Lower leg skin (tissue), 4 donors: Measurements from ENCODE around the gene CHMP4A. TPM values are rescaled to one million over a fixed set of nuclear protein-coding genes. Genes with fewer than 3 reads are reported as not detected.

Source experiments
- DNase-seq, 2 donors: peaks; one replicate each; pipeline ENCODE4 v3.0.0-alpha.2; 2019; ENCODE audit warnings: low spot score in 2 of 2
- H3K4me3 ChIP-seq: fragments of 200-600 bp; sonication (generic); 2 replicates; pipeline ENCODE4 v1.5.1; 2017; ENCODE audit warnings: mild to moderate bottlenecking, low read depth; ENCODE audit not compliant: poor library complexity, severe bottlenecking
- POLR2A ChIP-seq, 2 donors: fragments of 450-650 bp; IDR thresholded peaks; one replicate each; pipeline ENCODE4 v1.6.1; 2016 to 2017; ENCODE audit warnings: antibody characterized with exemption in 2 of 2, mild to moderate bottlenecking in 1 of 2, moderate library complexity in 1 of 2
- WGBS, 2 donors: methylation state at CpG; one replicate each; pipeline ENCODE4 v1.1.5; 2018; 5-methylcytosine and 5-hydroxymethylcytosine counted together
- intact Hi-C: fragments of 100-400 bp; cut with DNase I; formaldehyde crosslinking; loops from one replicate; pipeline ENCODE4 v1.15.0; 2023; ENCODE audit warnings: low total_unique reads
- total RNA-seq, 4 donors: library from RNA; depleted of rRNA; stranded (reverse); fragments of >200 nt; gene quantifications; one replicate each; pipeline ENCODE4 v1.1.0, GENCODE V29; 2016
- TF ChIP-seq, protein P1 (sequence below), 3 donors: fragments of 450-650 bp; IDR thresholded peaks; one replicate each; pipeline ENCODE4 v1.5.1; 2016; ENCODE audit warnings: antibody characterized with exemption in 3 of 3, mild to moderate bottlenecking in 3 of 3, moderate library complexity in 2 of 3

Gene CHMP4A
- total RNA-seq, 4 donors from 2014 or later: 50.3 to 99.6 (median 68.1) TPM

DNA sequence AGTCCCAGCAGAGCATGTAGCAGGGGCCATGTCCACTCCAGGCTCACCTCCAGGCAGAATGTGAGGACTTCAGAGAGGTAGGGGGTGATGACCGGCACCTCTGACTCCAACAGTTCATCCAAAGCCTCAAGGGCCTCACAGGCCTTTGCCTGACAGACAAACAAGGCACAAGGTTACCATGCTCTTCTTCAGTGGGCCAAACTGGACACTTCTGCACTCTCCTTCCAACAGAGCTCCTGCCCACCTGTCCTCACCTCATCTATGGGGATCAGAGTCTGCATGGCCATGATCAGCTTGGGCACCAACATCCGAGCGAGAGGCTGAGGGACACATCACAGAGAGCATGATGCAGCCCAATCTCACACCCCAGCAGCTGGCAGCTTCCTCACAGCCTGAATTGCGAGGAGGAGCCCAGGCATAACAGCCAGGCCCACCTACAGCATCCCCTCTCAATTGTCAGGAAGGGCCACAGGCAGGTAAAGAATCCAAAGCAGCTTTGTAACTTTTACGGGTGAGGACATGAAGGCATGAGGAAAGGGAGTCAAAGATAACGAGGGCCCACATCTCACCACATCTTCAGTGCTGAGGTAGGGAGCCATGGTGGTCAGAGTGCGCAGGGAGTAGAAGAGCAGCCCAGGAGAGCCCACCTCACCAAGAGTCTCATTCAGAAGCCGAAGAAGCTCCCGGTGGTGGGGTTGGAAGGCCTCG lies 26.3 kb downstream of the CHMP4A start:
- 87 to 92% methylated on average over 10 of the region's 10 CpGs for WGBS, 2 donors
- TF ChIP-seq, protein P1, sequence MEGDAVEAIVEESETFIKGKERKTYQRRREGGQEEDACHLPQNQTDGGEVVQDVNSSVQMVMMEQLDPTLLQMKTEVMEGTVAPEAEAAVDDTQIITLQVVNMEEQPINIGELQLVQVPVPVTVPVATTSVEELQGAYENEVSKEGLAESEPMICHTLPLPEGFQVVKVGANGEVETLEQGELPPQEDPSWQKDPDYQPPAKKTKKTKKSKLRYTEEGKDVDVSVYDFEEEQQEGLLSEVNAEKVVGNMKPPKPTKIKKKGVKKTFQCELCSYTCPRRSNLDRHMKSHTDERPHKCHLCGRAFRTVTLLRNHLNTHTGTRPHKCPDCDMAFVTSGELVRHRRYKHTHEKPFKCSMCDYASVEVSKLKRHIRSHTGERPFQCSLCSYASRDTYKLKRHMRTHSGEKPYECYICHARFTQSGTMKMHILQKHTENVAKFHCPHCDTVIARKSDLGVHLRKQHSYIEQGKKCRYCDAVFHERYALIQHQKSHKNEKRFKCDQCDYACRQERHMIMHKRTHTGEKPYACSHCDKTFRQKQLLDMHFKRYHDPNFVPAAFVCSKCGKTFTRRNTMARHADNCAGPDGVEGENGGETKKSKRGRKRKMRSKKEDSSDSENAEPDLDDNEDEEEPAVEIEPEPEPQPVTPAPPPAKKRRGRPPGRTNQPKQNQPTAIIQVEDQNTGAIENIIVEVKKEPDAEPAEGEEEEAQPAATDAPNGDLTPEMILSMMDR (IDR thresholded peaks at IDR 0.05): no peak
- TF ChIP-seq POLR2A (IDR thresholded peaks at IDR 0.05): no peak
- intact Hi-C loops: no loop called here
- no peak for DNase-seq
- H3K4me3 ChIP-seq: no peak overlapping the region

- no peak for TF ChIP-seq POLR2A (IDR thresholded peaks at IDR 0.05)
- TF ChIP-seq, protein P1 (IDR thresholded peaks at IDR 0.05): no peak
- no peak overlapping the region for H3K4me3 ChIP-seq
- WGBS, 2 donors: 88 to 90% methylated on average over 11 of the region's 11 CpGs
- intact Hi-C loops: no loop called here
- no peak for DNase-seq
Observed at GRCh38 chr14:24185741-24186140, 27.5 kb downstream of the CHMP4A start.

GRCh38 chr14:24185026-24185425 lies 28.3 kb downstream of the CHMP4A start:
- 96 to 99% methylated on average over 7 of the region's 7 CpGs for WGBS, 2 donors
- TF ChIP-seq, protein P1 (IDR thresholded peaks at IDR 0.05): no peak
- TF ChIP-seq POLR2A (IDR thresholded peaks at IDR 0.05): no peak
- intact Hi-C loops: no loop called here
- no peak overlapping the region for H3K4me3 ChIP-seq
- no peak for DNase-seq

GRCh38 chr14:24184104-24184970 lies 29.0 kb downstream of the CHMP4A start:
- DNase-seq: no peak
- intact Hi-C loops: no loop called here
- WGBS, 2 donors: 86 to 87% methylated on average over 15 to 19 of the region's 19 CpGs
- TF ChIP-seq POLR2A (IDR thresholded peaks at IDR 0.05): no peak
- TF ChIP-seq, protein P1 (IDR thresholded peaks at IDR 0.05): no peak
- H3K4me3 ChIP-seq: no peak overlapping the region

GRCh38 chr14:24183014-24183481 lies 30.2 kb downstream of the CHMP4A start:
- TF ChIP-seq, protein P1 (IDR thresholded peaks at IDR 0.05): no peak
- no peak for TF ChIP-seq POLR2A (IDR thresholded peaks at IDR 0.05)
- H3K4me3 ChIP-seq: no peak overlapping the region
- intact Hi-C loops: no loop called here
- no peak for DNase-seq
- WGBS, 2 donors: 89 to 97% methylated on average over 11 to 15 of the region's 15 CpGs
